ENCODE results near the gene EHHADH. TPM values are rescaled to one million over a fixed set of nuclear protein-coding genes. Genes with fewer than 3 reads are reported as not detected.

EHHADH gene
- polyA plus RNA-seq, 3 donors = 0.57 to 1.5 (median 1.1) TPM

DNA sequence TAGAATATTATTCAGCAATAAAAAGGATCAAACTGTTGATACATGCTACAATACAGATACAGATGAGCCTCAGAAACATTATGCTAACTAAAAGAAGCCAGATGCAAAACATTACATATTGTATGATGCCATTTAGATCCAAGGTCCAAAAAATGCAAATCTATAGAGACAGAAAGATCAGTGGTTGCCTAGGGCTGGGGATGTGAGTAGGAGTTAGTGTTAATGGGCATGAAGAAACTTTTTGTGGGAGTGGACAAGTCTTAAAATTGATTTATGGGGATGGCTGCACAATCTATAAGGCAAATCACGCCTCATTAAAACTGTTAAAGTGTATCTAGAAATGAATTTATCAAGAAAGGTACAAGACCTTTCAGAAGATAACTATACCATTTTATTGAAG, 45.0 kb downstream of the EHHADH start:
- Mint-ChIP-seq H3K4me1 (no peaks in the 10 kb centered on the region), H3K4me3 (no peak overlapping the region), H3K27ac (no peak overlapping the region), H3K36me3 (peaks cover 3 to 6% of the 10 kb centered on the region in 2 donors), H3K27me3 (ENCODE audit: low read depth in 3 of 3) (peaks cover 0 to 2% (median 0%) of the 10 kb centered on the region in 3 donors), H3K9me3 (no peaks in the 10 kb centered on the region)
- Histone ChIP-seq H3K27ac (ENCODE audit: low read depth in 1 of 2, low read length in 2 of 2) (no peak overlapping the region), H3K27me3 (ENCODE audit: control insufficient read depth in 2 of 2, insufficient read depth in 2 of 2, low read length in 2 of 2) (no peaks in the 10 kb centered on the region), H3K79me2 (ENCODE audit: insufficient read depth, low read length) (no peaks in the 10 kb centered on the region), H3K4me1 (ENCODE audit: control insufficient read depth in 1 of 2, insufficient read depth in 2 of 2, low read length in 2 of 2) (no peaks in the 10 kb centered on the region), H3K4me3 (replicated peaks in 1 of 3; ENCODE audit: low read depth in 2 of 3, low read length in 3 of 3) (no peak overlapping the region), H3K36me3 (replicated peaks in 1 of 2; ENCODE audit: control insufficient read depth in 1 of 2, insufficient read depth in 2 of 2, low read length in 2 of 2) (no peaks in the 10 kb centered on the region), H2AFZ (ENCODE audit: insufficient read depth, low read depth, low read length, poor library complexity, severe bottlenecking) (no peak overlapping the region), H3K9ac (ENCODE audit: insufficient read depth, low read length, poor library complexity, severe bottlenecking) (no peak overlapping the region), H4K20me1 (ENCODE audit: insufficient read depth, low read length) (no peaks in the 10 kb centered on the region), H3K9me3 (replicated peaks in 1 of 2; ENCODE audit: control insufficient read depth in 1 of 2, insufficient read depth in 1 of 2, low read length in 2 of 2) (no peaks in the 10 kb centered on the region), H3K4me2 (replicated peaks; ENCODE audit: extremely low read depth, low read length, poor library complexity, severe bottlenecking) (no peak overlapping the region)
- intact Hi-C loops (cut with micrococcal nuclease) = no loop called here
- WGBS (ENCODE audit: insufficient coverage) = no CpG with 5 or more reads among the region's 1 CpG
- TF ChIP-seq, protein P1, sequence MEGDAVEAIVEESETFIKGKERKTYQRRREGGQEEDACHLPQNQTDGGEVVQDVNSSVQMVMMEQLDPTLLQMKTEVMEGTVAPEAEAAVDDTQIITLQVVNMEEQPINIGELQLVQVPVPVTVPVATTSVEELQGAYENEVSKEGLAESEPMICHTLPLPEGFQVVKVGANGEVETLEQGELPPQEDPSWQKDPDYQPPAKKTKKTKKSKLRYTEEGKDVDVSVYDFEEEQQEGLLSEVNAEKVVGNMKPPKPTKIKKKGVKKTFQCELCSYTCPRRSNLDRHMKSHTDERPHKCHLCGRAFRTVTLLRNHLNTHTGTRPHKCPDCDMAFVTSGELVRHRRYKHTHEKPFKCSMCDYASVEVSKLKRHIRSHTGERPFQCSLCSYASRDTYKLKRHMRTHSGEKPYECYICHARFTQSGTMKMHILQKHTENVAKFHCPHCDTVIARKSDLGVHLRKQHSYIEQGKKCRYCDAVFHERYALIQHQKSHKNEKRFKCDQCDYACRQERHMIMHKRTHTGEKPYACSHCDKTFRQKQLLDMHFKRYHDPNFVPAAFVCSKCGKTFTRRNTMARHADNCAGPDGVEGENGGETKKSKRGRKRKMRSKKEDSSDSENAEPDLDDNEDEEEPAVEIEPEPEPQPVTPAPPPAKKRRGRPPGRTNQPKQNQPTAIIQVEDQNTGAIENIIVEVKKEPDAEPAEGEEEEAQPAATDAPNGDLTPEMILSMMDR (IDR thresholded peaks at IDR 0.05) = no peak
- no peak for DNase-seq

DNA sequence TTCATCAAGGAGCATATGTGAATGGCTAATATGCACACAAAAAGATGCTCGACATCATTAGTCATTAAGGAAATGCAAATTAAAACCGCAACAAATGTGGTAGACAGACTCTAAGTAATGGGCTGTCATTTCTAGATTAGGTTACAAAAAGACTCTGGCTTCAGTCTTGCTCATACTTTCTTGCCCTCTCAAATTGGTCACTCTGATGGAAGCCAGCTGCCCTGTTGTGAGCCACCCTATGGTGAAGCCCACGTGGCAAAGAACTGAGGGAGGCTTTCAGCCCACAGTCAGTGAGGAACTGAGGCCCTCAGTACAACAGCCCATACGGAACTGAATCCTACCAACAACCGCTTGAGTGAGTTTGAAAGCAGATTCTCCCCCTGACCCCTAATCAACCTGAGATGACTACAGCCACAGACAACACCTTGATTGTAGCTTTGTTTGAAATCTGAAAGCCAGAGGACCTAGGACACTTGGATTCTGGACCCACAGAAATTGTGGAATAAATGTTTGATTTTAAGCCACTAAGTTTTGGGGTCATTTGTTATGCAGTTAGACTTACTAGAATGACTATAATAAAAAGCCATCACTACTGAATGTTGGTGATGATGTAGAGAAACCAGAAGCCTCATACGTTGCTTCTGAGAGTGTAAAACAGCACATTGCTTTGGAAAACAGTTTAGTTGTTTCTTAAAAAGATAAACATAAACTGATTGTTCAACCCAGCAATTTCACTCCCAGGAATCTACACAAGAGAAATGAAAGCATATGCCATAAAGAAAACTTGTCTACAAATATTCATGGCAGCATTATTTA, 45.7 kb downstream of the EHHADH start:
- TF ChIP-seq, protein P1 (IDR thresholded peaks at IDR 0.05) = no peak
- Histone ChIP-seq H3K79me2 (ENCODE audit: insufficient read depth, low read length) (no peaks in the 10 kb centered on the region), H2AFZ (ENCODE audit: insufficient read depth, low read depth, low read length, poor library complexity, severe bottlenecking) (no peak overlapping the region), H4K20me1 (ENCODE audit: insufficient read depth, low read length) (no peaks in the 10 kb centered on the region), H3K27me3 (ENCODE audit: control insufficient read depth in 2 of 2, insufficient read depth in 2 of 2, low read length in 2 of 2) (no peaks in the 10 kb centered on the region), H3K4me3 (replicated peaks in 1 of 3; ENCODE audit: low read depth in 2 of 3, low read length in 3 of 3) (no peak overlapping the region), H3K4me2 (replicated peaks; ENCODE audit: extremely low read depth, low read length, poor library complexity, severe bottlenecking) (no peak overlapping the region), H3K9me3 (replicated peaks in 1 of 2; ENCODE audit: control insufficient read depth in 1 of 2, insufficient read depth in 1 of 2, low read length in 2 of 2) (no peaks in the 10 kb centered on the region), H3K4me1 (ENCODE audit: control insufficient read depth in 1 of 2, insufficient read depth in 2 of 2, low read length in 2 of 2) (no peaks in the 10 kb centered on the region), H3K9ac (ENCODE audit: insufficient read depth, low read length, poor library complexity, severe bottlenecking) (no peak overlapping the region), H3K36me3 (replicated peaks in 1 of 2; ENCODE audit: control insufficient read depth in 1 of 2, insufficient read depth in 2 of 2, low read length in 2 of 2) (no peaks in the 10 kb centered on the region), H3K27ac (ENCODE audit: low read depth in 1 of 2, low read length in 2 of 2) (no peak overlapping the region)
- WGBS (ENCODE audit: insufficient coverage) = 85% methylated on average over 2 of the region's 6 CpGs
- Mint-ChIP-seq H3K27ac (no peak overlapping the region), H3K9me3 (no peaks in the 10 kb centered on the region), H3K27me3 (ENCODE audit: low read depth in 3 of 3) (peaks cover 0 to 2% (median 0%) of the 10 kb centered on the region in 3 donors), H3K4me1 (no peaks in the 10 kb centered on the region), H3K4me3 (no peak overlapping the region), H3K36me3 (peaks cover 3 to 10% of the 10 kb centered on the region in 2 donors)
- DNase-seq = no peak
- intact Hi-C loops (cut with micrococcal nuclease) = no loop called here

Data from CD14-positive monocyte (primary cell).